ENCODE results near the gene CST4. TPM values are rescaled to one million over a fixed set of nuclear protein-coding genes. Genes with fewer than 3 reads are reported as not detected.
"Not testable (repeated sequence)": the region's sequence is repeated elsewhere in the genome, so short reads cannot be mapped to it uniquely, and the experiment has no call there.

Gene CST4
- total RNA-seq, 1 donor from 2014 or later, result not detected

- H2AFZ ChIP-seq (replicated peaks), result no peak overlapping the region
- Mint-ChIP-seq H3K4me1 (no peaks in the 10 kb centered on the region), H3K27ac (no peak overlapping the region), H3K9me3 (no peaks in the 10 kb centered on the region), H3K36me3 (no peaks in the 10 kb centered on the region), H3K27me3 (ENCODE audit: insufficient read depth, low read depth) (peaks cover 3% of the 10 kb centered on the region), H3K4me3 (no peak overlapping the region)
- no peaks in the 10 kb centered on the region for H3K79me2 ChIP-seq (ENCODE audit: low read depth)
- H4K20me1 ChIP-seq (ENCODE audit: low read depth), result no peaks in the 10 kb centered on the region
- H3K36me3 ChIP-seq, result no peaks in the 10 kb centered on the region
- H3K9ac ChIP-seq, result no peak overlapping the region
- H3K4me2 ChIP-seq, result no peak overlapping the region
- H3K4me1 ChIP-seq, result no peaks in the 10 kb centered on the region
- H3F3A ChIP-seq (ENCODE audit: low read depth), result no peaks in the 10 kb centered on the region
- no peaks in the 10 kb centered on the region for H3K9me3 ChIP-seq (ENCODE audit: low read depth)
- no peak overlapping the region for H3K27ac ChIP-seq
- TF ChIP-seq, protein P1, sequence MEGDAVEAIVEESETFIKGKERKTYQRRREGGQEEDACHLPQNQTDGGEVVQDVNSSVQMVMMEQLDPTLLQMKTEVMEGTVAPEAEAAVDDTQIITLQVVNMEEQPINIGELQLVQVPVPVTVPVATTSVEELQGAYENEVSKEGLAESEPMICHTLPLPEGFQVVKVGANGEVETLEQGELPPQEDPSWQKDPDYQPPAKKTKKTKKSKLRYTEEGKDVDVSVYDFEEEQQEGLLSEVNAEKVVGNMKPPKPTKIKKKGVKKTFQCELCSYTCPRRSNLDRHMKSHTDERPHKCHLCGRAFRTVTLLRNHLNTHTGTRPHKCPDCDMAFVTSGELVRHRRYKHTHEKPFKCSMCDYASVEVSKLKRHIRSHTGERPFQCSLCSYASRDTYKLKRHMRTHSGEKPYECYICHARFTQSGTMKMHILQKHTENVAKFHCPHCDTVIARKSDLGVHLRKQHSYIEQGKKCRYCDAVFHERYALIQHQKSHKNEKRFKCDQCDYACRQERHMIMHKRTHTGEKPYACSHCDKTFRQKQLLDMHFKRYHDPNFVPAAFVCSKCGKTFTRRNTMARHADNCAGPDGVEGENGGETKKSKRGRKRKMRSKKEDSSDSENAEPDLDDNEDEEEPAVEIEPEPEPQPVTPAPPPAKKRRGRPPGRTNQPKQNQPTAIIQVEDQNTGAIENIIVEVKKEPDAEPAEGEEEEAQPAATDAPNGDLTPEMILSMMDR (IDR thresholded peaks at IDR 0.05), result no peak
- no peak for TF ChIP-seq EZH2 (IDR thresholded peaks at IDR 0.05)
- no peak for TF ChIP-seq EZH2phosphoT487 (IDR thresholded peaks at IDR 0.05)
- no peak overlapping the region for H3K4me3 ChIP-seq
- no peak for DNase-seq (ENCODE audit: low spot score)
- H3K27me3 ChIP-seq, result no peaks in the 10 kb centered on the region
Observed at GRCh38 chr20:23725102-23725501, 36.3 kb upstream of the CST4 start.

DNA sequence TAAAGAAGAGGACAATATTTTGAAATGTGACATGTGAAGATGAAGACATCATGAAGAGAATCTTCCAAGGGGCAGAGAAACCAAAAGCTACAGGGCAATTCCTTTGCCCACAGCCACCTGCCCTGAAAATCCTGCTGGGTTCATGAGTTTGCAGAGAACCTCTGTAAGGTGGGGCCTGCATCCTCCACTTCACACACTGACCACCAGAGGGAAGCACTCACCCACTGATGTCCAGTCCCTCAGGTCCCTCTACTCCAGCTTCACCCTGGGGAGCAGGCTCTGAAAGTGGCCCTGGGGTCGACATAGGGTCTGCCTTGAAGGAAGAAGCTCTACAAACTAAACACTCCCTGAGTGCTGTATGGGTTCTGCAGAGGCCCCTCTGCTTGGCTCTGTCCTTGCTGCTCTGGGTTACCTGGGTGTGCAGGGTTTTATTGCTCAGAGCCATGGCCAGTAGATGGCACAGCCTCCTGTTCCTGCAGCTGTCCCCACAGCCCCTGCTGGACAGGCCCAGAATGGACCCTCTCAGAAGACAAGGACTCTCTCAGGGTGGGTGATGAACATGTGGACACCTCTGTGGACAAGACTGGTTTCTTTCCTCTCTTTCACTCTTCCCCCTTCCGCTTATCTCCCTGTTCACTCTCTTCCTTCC lies 34.9 kb upstream of the CST4 start:
- not testable (repeated sequence) for H3K9me3 ChIP-seq (ENCODE audit: low read depth); H3K27me3 ChIP-seq; H3K4me1 Mint-ChIP-seq; H3K9me3 Mint-ChIP-seq; H2AFZ ChIP-seq (replicated peaks); H4K20me1 ChIP-seq (ENCODE audit: low read depth); H3K79me2 ChIP-seq (ENCODE audit: low read depth); H3K27me3 Mint-ChIP-seq (ENCODE audit: insufficient read depth, low read depth); H3K27ac Mint-ChIP-seq; H3K36me3 ChIP-seq; H3K4me1 ChIP-seq; H3K9ac ChIP-seq; H3F3A ChIP-seq (ENCODE audit: low read depth); H3K4me3 Mint-ChIP-seq; H3K4me3 ChIP-seq; H3K36me3 Mint-ChIP-seq; H3K27ac ChIP-seq; H3K4me2 ChIP-seq
- TF ChIP-seq, protein P1 (IDR thresholded peaks at IDR 0.05), result peak; percentile 59
- peak; percentile 27 for DNase-seq (ENCODE audit: low spot score)

GRCh38 chr20:23722851-23723250 lies 34.0 kb upstream of the CST4 start:
- H4K20me1 ChIP-seq (ENCODE audit: low read depth); H3K36me3 Mint-ChIP-seq; H3K4me3 Mint-ChIP-seq; H3F3A ChIP-seq (ENCODE audit: low read depth); H3K27ac Mint-ChIP-seq; DNase-seq (ENCODE audit: low spot score); H3K27ac ChIP-seq; H2AFZ ChIP-seq (replicated peaks); H3K79me2 ChIP-seq (ENCODE audit: low read depth); H3K4me1 Mint-ChIP-seq; H3K9ac ChIP-seq; H3K4me2 ChIP-seq; H3K27me3 ChIP-seq; H3K4me3 ChIP-seq; H3K9me3 Mint-ChIP-seq; H3K4me1 ChIP-seq; H3K9me3 ChIP-seq (ENCODE audit: low read depth); H3K36me3 ChIP-seq; H3K27me3 Mint-ChIP-seq (ENCODE audit: insufficient read depth, low read depth): not testable (repeated sequence)

DNA sequence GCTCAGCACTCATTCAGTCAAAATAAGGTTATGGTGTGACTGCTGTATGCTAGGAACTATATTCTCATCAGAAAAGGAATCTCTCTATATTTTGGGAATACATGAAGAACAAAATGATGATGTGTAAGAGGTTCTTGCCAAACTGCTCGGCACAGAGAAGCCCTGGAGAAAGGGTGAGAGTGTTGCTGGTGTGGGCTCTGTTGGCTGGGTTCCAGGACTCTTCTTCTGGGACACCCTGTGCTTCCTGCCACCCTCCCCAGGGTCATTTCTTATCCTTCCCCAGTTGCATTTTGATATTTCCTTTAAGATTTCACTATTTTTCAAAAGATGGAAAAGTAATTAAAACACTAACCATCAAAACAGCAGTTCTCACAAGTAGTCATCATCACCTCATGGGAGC lies 33.1 kb upstream of the CST4 start:
- H3K27ac ChIP-seq, result no peak overlapping the region
- no peak overlapping the region for H3K4me2 ChIP-seq
- Mint-ChIP-seq H3K36me3 (no peaks in the 10 kb centered on the region), H3K27me3 (ENCODE audit: insufficient read depth, low read depth) (peaks cover 6% of the 10 kb centered on the region), H3K4me1 (no peaks in the 10 kb centered on the region), H3K9me3 (peaks cover 3% of the 10 kb centered on the region), H3K27ac (no peak overlapping the region), H3K4me3 (no peak overlapping the region)
- no peaks in the 10 kb centered on the region for H3K27me3 ChIP-seq
- DNase-seq (ENCODE audit: low spot score), result no peak
- no peaks in the 10 kb centered on the region for H4K20me1 ChIP-seq (ENCODE audit: low read depth)
- H3F3A ChIP-seq (ENCODE audit: low read depth), result no peaks in the 10 kb centered on the region
- H3K79me2 ChIP-seq (ENCODE audit: low read depth), result no peaks in the 10 kb centered on the region
- TF ChIP-seq EZH2phosphoT487 (IDR thresholded peaks at IDR 0.05) (no peak), EZH2 (IDR thresholded peaks at IDR 0.05) (no peak)
- TF ChIP-seq, protein P1 (IDR thresholded peaks at IDR 0.05), result no peak
- no peaks in the 10 kb centered on the region for H3K4me1 ChIP-seq
- H3K36me3 ChIP-seq, result no peaks in the 10 kb centered on the region
- no peaks in the 10 kb centered on the region for H3K9me3 ChIP-seq (ENCODE audit: low read depth)
- H2AFZ ChIP-seq (replicated peaks), result no peak overlapping the region
- no peak overlapping the region for H3K9ac ChIP-seq
- H3K4me3 ChIP-seq, result no peak overlapping the region

- not testable (repeated sequence) for H3K27ac Mint-ChIP-seq; H3K9me3 Mint-ChIP-seq; H3K27me3 ChIP-seq; H3K9me3 ChIP-seq (ENCODE audit: low read depth); H3K4me3 ChIP-seq; H3K4me3 Mint-ChIP-seq; H3K4me2 ChIP-seq; H3K27me3 Mint-ChIP-seq (ENCODE audit: insufficient read depth, low read depth); H4K20me1 ChIP-seq (ENCODE audit: low read depth); H3K79me2 ChIP-seq (ENCODE audit: low read depth); H3K36me3 ChIP-seq; H3F3A ChIP-seq (ENCODE audit: low read depth); H2AFZ ChIP-seq (replicated peaks); H3K36me3 Mint-ChIP-seq; H3K4me1 Mint-ChIP-seq; H3K9ac ChIP-seq; DNase-seq (ENCODE audit: low spot score); H3K4me1 ChIP-seq; H3K27ac ChIP-seq
Observed at GRCh38 chr20:23719351-23719750, 30.5 kb upstream of the CST4 start.

GRCh38 chr20:23711778-23712177 lies 22.9 kb upstream of the CST4 start:
- H3K27ac Mint-ChIP-seq; H3K4me2 ChIP-seq; H3K79me2 ChIP-seq (ENCODE audit: low read depth); H3K27me3 ChIP-seq; DNase-seq (ENCODE audit: low spot score); H2AFZ ChIP-seq (replicated peaks); H3K9me3 Mint-ChIP-seq; H3K4me3 ChIP-seq; H3K9me3 ChIP-seq (ENCODE audit: low read depth); H3K4me1 Mint-ChIP-seq; H3F3A ChIP-seq (ENCODE audit: low read depth); H3K36me3 ChIP-seq; H4K20me1 ChIP-seq (ENCODE audit: low read depth); H3K27ac ChIP-seq; H3K4me1 ChIP-seq; H3K36me3 Mint-ChIP-seq; H3K27me3 Mint-ChIP-seq (ENCODE audit: insufficient read depth, low read depth); H3K4me3 Mint-ChIP-seq; H3K9ac ChIP-seq: not testable (repeated sequence)

Data from neural progenitor cell (in vitro differentiated cells).